H9 (cell line): ENCODE data around the gene CCR8. TPM values are rescaled to one million over a fixed set of nuclear protein-coding genes. Genes with fewer than 3 reads are reported as not detected.

Experiments used
- DNase-seq: peaks from one replicate; pipeline ENCODE4 v3.0.0-alpha.2; 2017
- H2AFZ ChIP-seq: one replicate; pipeline ENCODE4 v1.6.1; 2013; ENCODE audit warnings: mild to moderate bottlenecking, low read length, control low read depth, moderate library complexity
- H2AK5ac ChIP-seq: 2 replicates; pipeline ENCODE4 v1.6.1; 2013; ENCODE audit warnings: low read length, control low read depth, mixed read lengths; ENCODE audit not compliant: insufficient read length
- H2BK120ac ChIP-seq: one replicate; pipeline ENCODE4 v1.6.1; 2013; ENCODE audit warnings: low read depth, mild to moderate bottlenecking, low read length, control low read depth, inconsistent platforms; ENCODE audit not compliant: poor library complexity, severe bottlenecking
- H2BK12ac ChIP-seq: 2 replicates; pipeline ENCODE4 v1.6.1; 2013; ENCODE audit warnings: low read length, control low read depth, mixed read lengths, low read depth; ENCODE audit not compliant: insufficient read length
- H2BK15ac ChIP-seq: 2 replicates; pipeline ENCODE4 v1.6.1; 2013; ENCODE audit warnings: low read depth, low read length, control low read depth
- H2BK20ac ChIP-seq: one replicate; pipeline ENCODE4 v1.6.1; 2013; ENCODE audit warnings: low read depth, mild to moderate bottlenecking, low read length, control low read depth, inconsistent platforms; ENCODE audit not compliant: poor library complexity, severe bottlenecking
- H2BK5ac ChIP-seq: 2 replicates; pipeline ENCODE4 v1.6.1; 2013; ENCODE audit warnings: low read length, control low read depth, mixed read lengths; ENCODE audit not compliant: insufficient read length
- H3K14ac ChIP-seq: 2 replicates; pipeline ENCODE4 v1.6.1; 2013; ENCODE audit warnings: low read length, control low read depth; ENCODE audit not compliant: insufficient read depth
- H3K18ac ChIP-seq: 2 replicates; pipeline ENCODE4 v1.6.1; 2013; ENCODE audit warnings: low read depth, mild to moderate bottlenecking, mixed read lengths, low read length, control low read depth; ENCODE audit not compliant: insufficient read length
- H3K23ac ChIP-seq: 2 replicates; pipeline ENCODE4 v1.6.1; 2013; ENCODE audit warnings: low read length, control low read depth, mixed read lengths, low read depth; ENCODE audit not compliant: insufficient read length
- H3K23me2 ChIP-seq: 2 replicates; pipeline ENCODE4 v1.6.1; 2013; ENCODE audit warnings: low read depth, mild to moderate bottlenecking, mixed read lengths, low read length, control low read depth; ENCODE audit not compliant: insufficient read length, poor library complexity, severe bottlenecking
- H3K27ac ChIP-seq: 2 replicates; pipeline ENCODE4 v1.5.1; 2013; ENCODE audit warnings: low read length, control low read depth, mixed read lengths, low read depth; ENCODE audit not compliant: insufficient read length
- H3K27me3 ChIP-seq: 2 replicates; pipeline ENCODE4 v1.6.1; 2013; ENCODE audit warnings: low read length, control low read depth, inconsistent platforms; ENCODE audit not compliant: insufficient read depth
- H3K4ac ChIP-seq: 2 replicates; pipeline ENCODE4 v1.6.1; 2013; ENCODE audit warnings: low read depth, mild to moderate bottlenecking, control low read depth, inconsistent platforms, low read length, moderate library complexity
- H3K4me1 ChIP-seq: 2 replicates; pipeline ENCODE4 v1.6.1; 2013; ENCODE audit warnings: low read length, control low read depth, inconsistent platforms; ENCODE audit not compliant: insufficient read depth
- H3K4me2 ChIP-seq: 2 replicates; pipeline ENCODE4 v1.6.1; 2013; ENCODE audit warnings: low read length, control low read depth, mixed read lengths; ENCODE audit not compliant: insufficient read length, insufficient read depth
- H3K56ac ChIP-seq: 2 replicates; pipeline ENCODE4 v1.6.1; 2013; ENCODE audit warnings: low read depth, mild to moderate bottlenecking, mixed read lengths, low read length, control low read depth; ENCODE audit not compliant: insufficient read length
- H3K79me1 ChIP-seq: 2 replicates; pipeline ENCODE4 v1.6.1; 2013; ENCODE audit warnings: low read depth, mild to moderate bottlenecking, moderate library complexity, low read length, control low read depth, inconsistent platforms; ENCODE audit not compliant: insufficient read depth, poor library complexity, severe bottlenecking
- H3K79me2 ChIP-seq: 2 replicates; pipeline ENCODE4 v1.6.1; 2013; ENCODE audit warnings: low read length, control low read depth, inconsistent platforms; ENCODE audit not compliant: insufficient read depth
- H3K9ac ChIP-seq: 2 replicates; pipeline ENCODE4 v1.6.1; 2013; ENCODE audit warnings: low read length, control low read depth, mixed read lengths; ENCODE audit not compliant: insufficient read length; ENCODE audit errors: extremely low read depth
- H3K9me3 ChIP-seq: one replicate; pipeline ENCODE4 v1.6.1; 2013; ENCODE audit warnings: low read depth, low read length, inconsistent platforms; ENCODE audit not compliant: control insufficient read depth
- H3T11ph ChIP-seq: one replicate; pipeline ENCODE4 v1.6.1; 2013; ENCODE audit warnings: mild to moderate bottlenecking, low read length, control low read depth, inconsistent platforms
- H4K20me1 ChIP-seq: one replicate; pipeline ENCODE4 v1.6.1; 2013; ENCODE audit not compliant: control insufficient read depth, insufficient read length, insufficient read depth
- H4K5ac ChIP-seq: 2 replicates; pipeline ENCODE4 v1.6.1; 2013; ENCODE audit warnings: low read depth, mild to moderate bottlenecking, mixed read lengths, low read length, control low read depth; ENCODE audit not compliant: insufficient read length
- H4K8ac ChIP-seq: replicated peaks from 2 replicates; pipeline ENCODE4 v1.6.1; 2013; ENCODE audit warnings: low read length, control low read depth, mixed read lengths, low read depth; ENCODE audit not compliant: insufficient read length
- H4K91ac ChIP-seq: 2 replicates; pipeline ENCODE4 v1.6.1; 2013; ENCODE audit warnings: low read depth, mild to moderate bottlenecking, moderate library complexity, mixed read lengths, low read length, control low read depth; ENCODE audit not compliant: insufficient read length
- H3K27ac Mint-ChIP-seq, 3 experiments: 2 replicates in 2 of 3; 3 replicates in 1 of 3; pipeline ENCODE4 v1.8.0; 2020 to 2021; ENCODE audit warnings: mixed read lengths in 3 of 3, mild to moderate bottlenecking in 1 of 3, moderate library complexity in 1 of 3
- H3K27me3 Mint-ChIP-seq: 2 replicates; pipeline ENCODE4 v1.8.0; 2021; ENCODE audit warnings: low read depth, mild to moderate bottlenecking, moderate library complexity, mixed read lengths
- H3K36me3 Mint-ChIP-seq, 3 experiments: 2 replicates in 2 of 3; 3 replicates in 1 of 3; pipeline ENCODE4 v1.8.0; 2020 to 2021; ENCODE audit warnings: low read depth in 3 of 3, mixed read lengths in 3 of 3; ENCODE audit not compliant: insufficient read depth in 1 of 3
- H3K4me1 Mint-ChIP-seq, 2 experiments: 2 replicates each; pipeline ENCODE4 v1.8.0; 2020; ENCODE audit warnings: mixed read lengths in 2 of 2
- H3K4me3 Mint-ChIP-seq, 2 experiments: 2 replicates in 1 of 2; 3 replicates in 1 of 2; pipeline ENCODE4 v1.8.0; 2020 to 2021; ENCODE audit warnings: mild to moderate bottlenecking in 2 of 2, mixed read lengths in 2 of 2, moderate library complexity in 1 of 2
- H3K9me3 Mint-ChIP-seq, 2 experiments: 2 replicates in 1 of 2; 3 replicates in 1 of 2; pipeline ENCODE4 v1.8.0; 2020; ENCODE audit warnings: mild to moderate bottlenecking in 2 of 2, mixed read lengths in 2 of 2, moderate library complexity in 1 of 2
- WGBS: extraction: QIAGEN DNeasy Blood & Tissue Kit; methylation state at CpG from one replicate; pipeline ENCODE4 v1.1.7; 2013; ENCODE audit warnings: missing lambda C conversion rate, low lambda C conversion rate, mixed read lengths; ENCODE audit not compliant: insufficient read length; ENCODE audit errors: extremely low coverage; 5-methylcytosine and 5-hydroxymethylcytosine counted together
- total RNA-seq: library from RNA; stranded (reverse); gene quantifications from 2 replicates; pipeline ENCODE4 v1.2.1, GENCODE V29; 2021
- TF ChIP-seq, protein P1 (sequence below): fragments of 200-600 bp; sonication (generic); conservative IDR thresholded peaks from 3 replicates; pipeline ENCODE4 v1.8.0; 2021; ENCODE audit warnings: antibody characterized with exemption, mild to moderate bottlenecking

Gene CCR8
- total RNA-seq, 1 experiment from 2014 or later, result 0.31 TPM

DNA sequence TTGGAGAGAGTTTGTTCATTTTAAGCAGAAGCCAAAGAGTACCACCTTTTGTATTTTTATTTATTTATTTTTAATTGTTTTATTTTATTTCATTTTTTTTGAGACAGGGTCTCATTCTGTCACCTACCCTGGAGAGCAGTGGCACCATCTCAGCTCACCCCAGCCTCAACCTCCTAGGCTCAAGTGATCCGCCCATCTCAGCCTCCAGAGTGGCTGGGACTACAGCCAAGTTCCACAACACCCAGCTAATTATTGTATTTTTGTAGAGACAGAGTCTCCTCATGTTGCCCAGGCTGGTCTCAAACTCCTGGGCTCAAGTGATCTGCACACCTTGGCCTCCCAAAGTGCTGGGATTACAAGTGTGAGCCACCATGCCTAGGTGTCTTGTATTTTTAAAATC lies 9.6 kb downstream of the CCR8 start:
- no peak overlapping the region for H3K4me3 Mint-ChIP-seq

More for the DNA sequence above, 9.6 kb downstream of the CCR8 start:
- no CpG with 5 or more reads among the region's 1 CpG for WGBS
- no peak overlapping the region for H2AFZ ChIP-seq
- H3T11ph ChIP-seq, result no peak overlapping the region
- no peak overlapping the region for H3K4me2 ChIP-seq
- H3K4me1 Mint-ChIP-seq, result peaks cover 4 to 5% of the 10 kb centered on the region in 2 experiments; a peak in 3 of 4 replicates
- H3K27ac ChIP-seq, result no peak overlapping the region
- H3K27me3 ChIP-seq, result no peaks in the 10 kb centered on the region
- no peak overlapping the region for H3K56ac ChIP-seq
- H2BK12ac ChIP-seq, result no peak overlapping the region
- no peaks in the 10 kb centered on the region for H3K79me1 ChIP-seq
- no peak for DNase-seq
- H3K4me1 ChIP-seq, result no peaks in the 10 kb centered on the region
- no peak overlapping the region for H3K23ac ChIP-seq
- no peak overlapping the region for H4K8ac ChIP-seq
- no peak overlapping the region for H3K14ac ChIP-seq
- H2AK5ac ChIP-seq, result no peak overlapping the region
- no peaks in the 10 kb centered on the region for H4K20me1 ChIP-seq
- H2BK5ac ChIP-seq, result no peak overlapping the region
- H3K9me3 ChIP-seq, result no peaks in the 10 kb centered on the region
- H4K91ac ChIP-seq, result no peak overlapping the region
- H3K18ac ChIP-seq, result no peak overlapping the region
- no peak overlapping the region for H2BK15ac ChIP-seq
- no peak overlapping the region for H2BK20ac ChIP-seq
- no peak overlapping the region for H3K4ac ChIP-seq
- no peaks in the 10 kb centered on the region for H3K79me2 ChIP-seq
- no peaks in the 10 kb centered on the region for H3K23me2 ChIP-seq
- H3K36me3 Mint-ChIP-seq, result no peaks in the 10 kb centered on the region
- H2BK120ac ChIP-seq, result no peak overlapping the region
- no peaks in the 10 kb centered on the region for H3K27me3 Mint-ChIP-seq
- H3K9me3 Mint-ChIP-seq, result no peaks in the 10 kb centered on the region
- H3K27ac Mint-ChIP-seq, result no peak overlapping the region
- TF ChIP-seq, protein P1, sequence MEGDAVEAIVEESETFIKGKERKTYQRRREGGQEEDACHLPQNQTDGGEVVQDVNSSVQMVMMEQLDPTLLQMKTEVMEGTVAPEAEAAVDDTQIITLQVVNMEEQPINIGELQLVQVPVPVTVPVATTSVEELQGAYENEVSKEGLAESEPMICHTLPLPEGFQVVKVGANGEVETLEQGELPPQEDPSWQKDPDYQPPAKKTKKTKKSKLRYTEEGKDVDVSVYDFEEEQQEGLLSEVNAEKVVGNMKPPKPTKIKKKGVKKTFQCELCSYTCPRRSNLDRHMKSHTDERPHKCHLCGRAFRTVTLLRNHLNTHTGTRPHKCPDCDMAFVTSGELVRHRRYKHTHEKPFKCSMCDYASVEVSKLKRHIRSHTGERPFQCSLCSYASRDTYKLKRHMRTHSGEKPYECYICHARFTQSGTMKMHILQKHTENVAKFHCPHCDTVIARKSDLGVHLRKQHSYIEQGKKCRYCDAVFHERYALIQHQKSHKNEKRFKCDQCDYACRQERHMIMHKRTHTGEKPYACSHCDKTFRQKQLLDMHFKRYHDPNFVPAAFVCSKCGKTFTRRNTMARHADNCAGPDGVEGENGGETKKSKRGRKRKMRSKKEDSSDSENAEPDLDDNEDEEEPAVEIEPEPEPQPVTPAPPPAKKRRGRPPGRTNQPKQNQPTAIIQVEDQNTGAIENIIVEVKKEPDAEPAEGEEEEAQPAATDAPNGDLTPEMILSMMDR, result no peak
- no peak overlapping the region for H4K5ac ChIP-seq
- H3K9ac ChIP-seq, result no peak overlapping the region
